ENCODE measurements around the gene PTPRN2.
"Not testable (repeated sequence)": the region's sequence is repeated elsewhere in the genome, so short reads cannot be mapped to it uniquely, and the experiment has no call there.

The PTPRN2 gene

DNA sequence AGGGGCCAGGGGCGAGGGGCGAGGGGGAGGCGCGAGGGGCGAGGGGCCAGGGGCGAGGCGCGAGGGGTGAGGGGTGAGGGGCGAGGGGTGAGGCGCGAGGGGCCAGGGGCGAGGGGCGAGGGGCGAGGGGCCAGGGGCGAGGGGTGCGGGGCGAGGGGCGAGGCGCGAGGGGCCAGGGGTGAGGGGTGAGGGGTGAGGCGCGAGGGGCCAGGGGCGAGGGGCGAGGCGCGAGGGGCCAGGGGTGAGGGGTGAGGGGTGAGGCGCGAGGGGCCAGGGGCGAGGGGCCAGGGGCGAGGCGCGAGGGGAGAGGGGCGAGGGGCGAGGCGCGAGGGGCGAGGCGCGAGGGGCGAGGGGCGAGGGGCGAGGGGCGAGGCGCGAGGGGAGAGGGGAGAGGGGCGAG, 192.3 kb downstream of the PTPRN2 start:
- no peak for DNase-seq

- DNase-seq, result no peak
Observed at GRCh38 chr7:158394936-158395335, 192.7 kb downstream of the PTPRN2 start.

DNA sequence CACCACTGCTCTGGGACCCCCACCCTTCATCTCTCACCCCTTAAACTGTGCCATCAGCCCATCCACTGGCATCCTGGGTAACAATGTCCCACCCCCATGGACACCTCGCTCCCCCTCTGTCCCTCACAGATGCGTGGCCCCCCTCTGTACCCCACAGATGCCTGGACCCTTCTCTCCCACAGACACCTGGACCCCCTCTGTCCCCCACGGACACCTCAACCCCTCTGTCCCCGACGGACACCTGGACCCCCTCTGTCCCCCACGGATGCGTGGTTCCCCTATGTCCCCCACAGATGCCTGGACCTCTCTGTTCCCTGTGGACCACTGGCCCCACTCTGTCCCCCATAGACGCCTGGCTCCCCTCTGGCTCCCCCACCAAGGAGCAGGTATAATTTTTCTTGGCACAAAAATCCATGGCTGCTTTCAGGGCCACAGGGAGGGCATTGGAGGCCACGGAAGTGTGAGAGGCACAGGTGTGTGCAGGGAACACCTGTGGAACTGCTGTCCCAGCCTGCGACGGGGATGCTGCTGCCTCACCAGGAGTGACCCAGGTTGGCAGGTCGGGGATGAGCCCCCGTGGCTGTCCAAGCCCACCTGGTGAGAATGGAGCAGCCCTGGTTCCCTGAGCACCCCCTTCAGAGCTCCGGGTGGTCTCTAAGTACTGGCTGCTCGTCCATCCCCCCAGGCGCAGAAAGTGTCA, 193.5 kb downstream of the PTPRN2 start:
- no peak for DNase-seq

DNA sequence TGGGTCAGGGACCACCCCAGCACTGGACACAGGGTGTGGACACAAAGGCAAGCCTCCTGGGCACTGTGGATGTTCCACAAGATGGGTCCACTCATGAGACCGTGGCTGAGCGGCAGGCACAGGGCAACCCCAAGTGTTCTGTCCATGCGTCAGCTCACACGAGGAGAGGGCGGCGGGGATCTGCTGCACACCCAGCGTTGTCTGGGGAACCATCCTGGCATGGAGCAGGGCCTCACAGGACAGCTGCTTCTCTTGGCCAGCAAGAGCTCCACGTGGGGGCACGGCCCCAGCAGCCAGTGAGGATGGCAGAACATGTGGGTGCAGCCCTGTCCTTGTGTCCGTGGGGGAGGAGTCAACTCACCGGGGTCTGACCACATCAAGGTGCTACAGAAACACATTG, 195.4 kb downstream of the PTPRN2 start:
- no peak for DNase-seq

- DNase-seq, result no peak
Observed at GRCh38 chr7:158391541-158391940, 196.1 kb downstream of the PTPRN2 start.

DNA sequence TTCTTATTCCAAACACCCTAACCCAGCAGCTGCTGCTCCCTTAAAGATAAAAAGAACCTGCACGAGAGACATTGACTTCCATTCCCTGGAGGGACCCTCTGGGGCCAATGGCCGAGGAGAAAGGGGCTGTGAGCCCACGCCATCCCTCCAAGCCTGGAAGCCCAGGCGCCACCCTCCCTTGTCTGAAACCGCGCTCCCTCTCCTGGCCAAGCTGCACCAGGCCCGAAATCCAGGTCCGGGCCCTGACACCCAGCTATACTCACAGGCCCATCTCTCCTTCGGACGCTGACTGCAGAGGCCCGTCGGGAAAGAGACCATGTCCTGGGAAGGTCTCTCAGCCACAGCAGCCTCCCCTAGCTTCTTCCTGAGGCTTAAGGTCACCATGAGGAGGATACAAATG, 196.5 kb downstream of the PTPRN2 start:
- no peak for DNase-seq

- no peak for DNase-seq
Observed at GRCh38 chr7:158390460-158390859, 197.2 kb downstream of the PTPRN2 start.

- DNase-seq, result no peak
Observed at GRCh38 chr7:158389514-158390425, 197.9 kb downstream of the PTPRN2 start.

GRCh38 chr7:158388928-158389327, 198.7 kb downstream of the PTPRN2 start:
- no peak for DNase-seq

DNA sequence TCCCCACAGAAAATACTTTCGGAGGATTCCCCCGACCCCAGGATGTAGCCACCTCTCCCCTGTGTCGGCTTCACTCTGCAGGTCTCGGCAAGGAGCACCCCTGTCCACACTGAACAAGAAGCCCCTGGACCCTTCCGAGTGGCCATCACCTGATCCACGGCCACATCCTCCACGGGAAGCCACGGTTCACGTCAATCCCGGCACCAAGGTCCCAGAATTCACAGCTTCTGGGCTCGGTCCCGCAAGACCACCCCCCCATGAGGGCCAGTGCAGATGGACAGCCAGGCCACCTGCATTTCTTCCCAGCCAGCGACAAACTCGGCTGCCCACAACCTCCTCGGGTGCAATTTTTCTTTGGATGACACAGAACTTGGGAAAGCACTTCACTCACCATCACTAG, 199.6 kb downstream of the PTPRN2 start:
- DNase-seq, result no peak

GRCh38 chr7:158387546-158387891, 200.1 kb downstream of the PTPRN2 start:
- no peak for DNase-seq

GRCh38 chr7:158386866-158387545, 200.6 kb downstream of the PTPRN2 start:
- DNase-seq, result no peak

GRCh38 chr7:158386355-158386618, 201.3 kb downstream of the PTPRN2 start:
- DNase-seq, result no peak

DNA sequence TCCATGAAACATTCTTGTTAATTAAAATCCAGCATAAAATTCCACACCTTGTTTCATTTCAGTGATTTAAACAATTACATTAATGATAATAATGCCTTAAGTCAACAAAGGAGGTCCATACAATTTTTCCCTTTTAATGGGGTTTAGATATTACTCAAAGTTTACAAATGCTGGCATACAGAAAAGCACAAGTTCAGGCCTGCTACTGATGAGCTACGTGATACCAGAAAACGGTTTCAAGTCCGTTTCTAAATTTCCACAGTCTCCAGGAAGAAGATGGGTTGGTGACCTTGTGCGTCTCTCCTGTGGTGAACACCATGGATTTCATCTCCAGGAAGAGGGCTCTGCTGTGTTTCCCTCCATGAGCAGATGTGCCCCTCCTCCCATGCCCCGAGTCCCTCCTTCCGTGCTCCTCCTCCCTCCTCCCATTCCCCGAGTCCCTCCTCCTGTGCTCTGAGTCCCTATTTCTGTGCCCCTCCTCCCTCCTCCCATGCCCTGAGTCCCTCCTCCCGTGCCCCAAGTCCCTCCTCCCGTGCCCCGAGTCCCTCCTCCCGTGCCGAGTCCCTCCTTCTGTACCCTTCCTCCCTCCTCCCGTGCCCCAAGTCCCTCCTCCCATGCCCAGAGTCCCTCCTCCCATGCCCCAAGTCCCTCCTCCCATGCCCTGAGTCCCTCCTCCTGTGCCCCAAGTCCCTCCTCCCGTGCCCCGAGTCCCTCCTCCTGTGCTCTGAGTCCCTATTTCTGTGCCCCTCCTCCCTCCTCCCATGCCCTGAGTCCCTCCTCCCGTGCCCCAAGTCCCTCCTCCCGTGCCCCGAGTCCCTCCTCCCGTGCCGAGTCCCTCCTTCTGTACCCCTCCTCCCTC, 201.9 kb downstream of the PTPRN2 start:
- DNase-seq, result not testable (repeated sequence)

DNA sequence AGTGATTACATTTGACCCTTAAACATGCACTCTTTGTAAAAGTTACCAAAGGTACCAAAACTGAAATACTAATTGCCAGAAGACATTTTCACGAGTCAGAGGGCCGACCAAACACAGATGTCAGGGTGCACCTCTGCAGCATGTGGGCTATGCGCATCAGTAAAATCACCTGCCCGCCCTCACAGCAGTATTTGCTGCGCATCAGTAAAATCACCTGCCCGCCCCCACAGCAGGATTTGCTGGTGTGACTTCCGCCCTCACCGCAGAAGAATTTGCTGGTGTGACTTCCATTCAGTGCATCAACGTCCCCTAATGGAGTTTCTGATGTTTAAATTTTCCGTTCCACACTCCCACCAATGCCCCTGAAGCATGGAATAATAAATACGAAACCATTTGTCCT, 202.9 kb downstream of the PTPRN2 start:
- no peak for DNase-seq

DNA sequence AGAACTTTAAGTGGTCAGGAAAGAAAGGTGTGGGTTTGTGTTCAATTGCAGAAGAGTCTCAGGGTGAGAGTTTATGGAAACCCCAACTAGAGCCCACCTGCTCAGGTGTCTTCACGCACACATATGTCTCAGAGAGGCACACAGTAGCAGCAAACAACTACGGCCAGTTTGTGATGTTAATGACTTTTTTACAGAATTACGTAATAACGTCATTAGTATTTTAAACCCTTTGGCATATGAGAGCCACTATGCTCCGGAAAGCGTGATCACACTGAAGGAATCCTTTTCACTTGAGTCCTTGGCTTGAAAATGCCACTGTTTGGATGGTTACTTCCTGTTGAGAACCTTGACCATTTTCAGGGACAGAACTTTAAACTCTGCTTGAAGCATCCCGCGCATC, 204.0 kb downstream of the PTPRN2 start:
- DNase-seq, result no peak

- no peak for DNase-seq
Observed at GRCh38 chr7:158382363-158383254, 205.0 kb downstream of the PTPRN2 start.

DNA sequence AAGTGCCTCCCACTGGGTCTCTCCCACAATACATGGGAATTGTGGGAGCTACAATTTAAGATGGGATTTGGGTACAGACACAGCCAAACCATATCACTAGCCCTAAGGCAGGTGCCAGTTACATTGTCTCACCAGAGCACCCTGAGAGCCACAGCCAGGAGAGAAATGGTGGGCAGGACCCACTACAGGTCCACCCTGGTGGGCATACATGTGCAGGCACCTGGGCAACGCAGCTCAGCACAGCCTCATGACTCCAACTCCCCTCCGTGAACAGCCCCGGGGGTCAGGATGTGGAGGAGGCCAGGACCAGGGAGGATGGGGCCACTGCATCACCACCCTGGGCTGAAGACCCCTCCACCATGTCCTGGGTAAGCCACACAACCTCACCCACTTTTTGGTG, 205.7 kb downstream of the PTPRN2 start:
- no peak for DNase-seq

DNA sequence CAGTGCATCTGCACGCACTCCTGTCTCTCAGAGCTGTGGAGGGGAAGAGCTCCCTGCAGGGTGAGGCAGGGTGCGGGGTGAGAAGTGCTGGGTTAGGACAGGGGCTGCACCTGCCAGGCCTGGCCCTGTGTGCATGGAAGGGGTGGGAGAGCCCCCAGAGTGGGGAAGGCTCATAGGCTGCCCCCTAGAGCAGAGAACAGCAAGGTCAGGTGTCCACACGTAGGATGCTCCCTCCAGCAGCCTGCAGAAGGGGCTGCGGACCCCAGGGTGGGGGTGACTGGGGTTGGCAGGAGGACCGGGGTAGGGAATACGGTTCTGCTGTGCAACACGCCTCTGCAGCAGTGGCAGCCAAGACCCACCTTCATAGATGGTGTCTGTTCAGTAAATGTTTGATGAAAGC, 208.6 kb downstream of the PTPRN2 start:
- no peak for DNase-seq

GRCh38 chr7:158377800-158378623, 209.6 kb downstream of the PTPRN2 start:
- DNase-seq, result no peak

GRCh38 chr7:158376839-158377186, 210.8 kb downstream of the PTPRN2 start:
- not testable (repeated sequence) for DNase-seq
